Adrenal gland (tissue), 12 donors: ENCODE results near the gene KRTAP12-4. TPM values are rescaled to one million over a fixed set of nuclear protein-coding genes. Genes with fewer than 3 reads are reported as not detected.

ENCODE experiments used
- DNase-seq, 7 donors: peaks; one replicate each; pipeline ENCODE4 v3.0.0-alpha.2; 2019 to 2020
- H3K27ac ChIP-seq, 5 donors: fragments of 200-600 bp; sonication (generic) in 4 of 5; 1 replicate in 3 of 5; 2 replicates in 2 of 5; pipeline versions ENCODE4 v1.5.1 to v1.8.0; 2016 to 2020; ENCODE audit warnings: mild to moderate bottlenecking in 1 of 5
- H3K27me3 ChIP-seq: fragments of 200-600 bp; 2 replicates; pipeline ENCODE4 v1.8.0; 2021
- H3K36me3 ChIP-seq, 2 donors: fragments of 200-600 bp; replicated peaks in 1 of 2; 1 replicate in 1 of 2; 2 replicates in 1 of 2; pipeline versions ENCODE4 v1.5.1 to v1.8.0; 2018 to 2022
- H3K4me1 ChIP-seq, 2 donors: fragments of 200-600 bp; replicated peaks in 1 of 2; 1 replicate in 1 of 2; 2 replicates in 1 of 2; pipeline versions ENCODE4 v1.5.1 to v1.8.0; 2018 to 2021
- H3K4me3 ChIP-seq, 4 donors: fragments of 200-600 bp; sonication (generic) in 3 of 4; one replicate each; pipeline ENCODE4 v1.5.1; 2016 to 2018
- H3K9me3 ChIP-seq, 3 donors: fragments of 200-600 bp; sonication (generic) in 1 of 3; replicated peaks in 1 of 3; 1 replicate in 2 of 3; 2 replicates in 1 of 3; pipeline versions ENCODE4 v1.5.1 to v1.8.0; 2016 to 2021
- CTCF ChIP-seq, 6 experiments: fragments of 450-650 bp in 4 of 6; fragments of 200-600 bp in 2 of 6; sonication (generic) in 1 of 6; IDR thresholded peaks; 1 replicate in 5 of 6; 2 replicates in 1 of 6; pipeline versions ENCODE4 v1.5.1 to v1.8.0; 2016 to 2021; ENCODE audit warnings: antibody characterized with exemption in 6 of 6, mild to moderate bottlenecking in 2 of 6, moderate library complexity in 1 of 6
- POLR2A ChIP-seq, 2 donors: fragments of 450-650 bp; IDR thresholded peaks; one replicate each; pipeline ENCODE4 v1.6.1; 2017; ENCODE audit warnings: antibody characterized with exemption in 2 of 2, mild to moderate bottlenecking in 2 of 2, moderate library complexity in 1 of 2
- WGBS, 4 donors: extraction: QIAGEN DNeasy Blood & Tissue Kit in 2 of 4; methylation state at CpG; one replicate each; pipeline versions ENCODE4 v1.1.5 to v1.1.7; 2013 to 2017; 5-methylcytosine and 5-hydroxymethylcytosine counted together
- intact Hi-C, 2 donors: fragments of 100-400 bp; cut with DNase I; formaldehyde crosslinking; loops; one replicate each; pipeline versions ENCODE4 v1.14.1 to v1.15.0; 2022 to 2023
- polyA plus RNA-seq, 3 donors: library from polyadenylated mRNA; stranded (reverse); fragments of 200-250 nt in 2 of 3; fragments of 350-450 nt in 1 of 3; fragmentation: Illumina TruSeq in 1 of 3; extraction: RNeasy Lipid Tissue Mini Kit (QIAGEN cat#74804) in 1 of 3; gene quantifications; one replicate each; pipeline ENCODE4 v1.2.3, GENCODE V29; 2013 to 2014
- total RNA-seq, 9 donors: library from RNA; depleted of rRNA in 4 of 9; stranded (reverse); fragments of >200 nt in 4 of 9; fragments of 120-200 nt in 1 of 9; fragmentation: NEBNext Ultra II Directional in 1 of 9; extraction: Animal tissue kit (Norgen Biotek cat#: 25700) in 1 of 9; gene quantifications; one replicate each; pipeline versions ENCODE4 v1.1.0 to v1.2.4, GENCODE V29; 2013 to 2023
- donor health status: healthy with polysubstance abuse.
- donor health status: Bipolar disorder and iron deficiency.
- donor health status: DM: yes; HTN: yes; CAD: no.
- donor health status: DM: no; HTN: no; CAD: no.
- donor health status: DM: no; HTN: no; CAD: no.
- donor health status: DM: yes; HTN: yes; CAD: no.

Gene KRTAP12-4
- total and polyA plus RNA-seq, 12 donors, result not detected

GRCh38 chr21:44681152-44681551 lies 26.7 kb upstream of the KRTAP12-4 start:
- no peaks in the 10 kb centered on the region for H3K9me3 ChIP-seq
- no peak overlapping the region for H3K27ac ChIP-seq
- 62 to 91% (median 70%) methylated on average over 8 to 11 of the region's 11 CpGs for WGBS, 4 donors
- H3K36me3 ChIP-seq, result no peaks in the 10 kb centered on the region
- TF ChIP-seq POLR2A (IDR thresholded peaks at IDR 0.05) (no peak), CTCF (IDR thresholded peaks at IDR 0.05) (no peak)
- DNase-seq, result no peak
- H3K4me1 ChIP-seq, result no peaks in the 10 kb centered on the region
- intact Hi-C loops, result no loop called here
- H3K4me3 ChIP-seq, result no peak overlapping the region
- no peaks in the 10 kb centered on the region for H3K27me3 ChIP-seq

GRCh38 chr21:44677881-44678280 lies 23.4 kb upstream of the KRTAP12-4 start:
- Histone ChIP-seq H3K27me3 (no peaks in the 10 kb centered on the region), H3K36me3 (no peaks in the 10 kb centered on the region), H3K4me3 (no peak overlapping the region), H3K27ac (no peak overlapping the region), H3K4me1 (no peaks in the 10 kb centered on the region), H3K9me3 (no peaks in the 10 kb centered on the region)
- TF ChIP-seq POLR2A (IDR thresholded peaks at IDR 0.05) (no peak), CTCF (IDR thresholded peaks at IDR 0.05) (no peak)
- DNase-seq, result peak in 1 of 7 donors; percentile 35
- WGBS, 4 donors, result 89 to 91% (median 90%) methylated on average over 13 of the region's 13 CpGs
- intact Hi-C loops, result no loop called here

GRCh38 chr21:44671911-44672310 lies 17.5 kb upstream of the KRTAP12-4 start:
- Histone ChIP-seq H3K4me3 (no peak overlapping the region), H3K4me1 (no peaks in the 10 kb centered on the region), H3K36me3 (no peaks in the 10 kb centered on the region), H3K27ac (no peak overlapping the region), H3K9me3 (no peaks in the 10 kb centered on the region), H3K27me3 (no peaks in the 10 kb centered on the region)
- no peak for DNase-seq
- TF ChIP-seq POLR2A (IDR thresholded peaks at IDR 0.05) (no peak), CTCF (IDR thresholded peaks at IDR 0.05) (no peak)
- 93 to 100% (median 95%) methylated on average over 1 of the region's 1 CpG for WGBS, 4 donors
- intact Hi-C loops, result no loop called here

- H3K9me3 ChIP-seq, result no peaks in the 10 kb centered on the region
- intact Hi-C loops, result no loop called here
- no peaks in the 10 kb centered on the region for H3K4me1 ChIP-seq
- TF ChIP-seq CTCF (IDR thresholded peaks at IDR 0.05) (no peak), POLR2A (IDR thresholded peaks at IDR 0.05) (no peak)
- no peaks in the 10 kb centered on the region for H3K27me3 ChIP-seq
- H3K36me3 ChIP-seq, result no peaks in the 10 kb centered on the region
- H3K4me3 ChIP-seq, result no peak overlapping the region
- DNase-seq, result peak in 1 of 7 donors; percentile 17
- 62 to 92% (median 72%) methylated on average over 2 to 3 of the region's 3 CpGs for WGBS, 4 donors
- no peak overlapping the region for H3K27ac ChIP-seq
These were observed 16.4 kb upstream of the KRTAP12-4 start for GRCh38 chr21:44670642-44671432.
